Gastrocnemius medialis (tissue), 4 donors: Measurements from ENCODE around the gene DNAL1. TPM values are rescaled to one million over a fixed set of nuclear protein-coding genes. Genes with fewer than 3 reads are reported as not detected.

Experiments
- ATAC-seq, 2 donors: fragments of 150-250 bp; one replicate each; pipeline ENCODE4 v1.9.1; 2016
- DNase-seq, 2 donors: peaks; one replicate each; pipeline ENCODE4 v3.0.0-alpha.2; 2019
- H3K27ac ChIP-seq, 4 donors: fragments of 200-600 bp; sonication (generic); 1 replicate in 1 of 4; 2 replicates in 3 of 4; pipeline ENCODE4 v1.5.1; 2016 to 2018; ENCODE audit warnings: mild to moderate bottlenecking in 2 of 4, moderate library complexity in 1 of 4
- H3K27me3 ChIP-seq, 3 donors: fragments of 200-600 bp; sonication (generic) in 2 of 3; 1 replicate in 1 of 3; 2 replicates in 2 of 3; pipeline versions ENCODE4 v1.5.1 to v1.6.0; 2016 to 2019; ENCODE audit warnings: mild to moderate bottlenecking in 1 of 3, moderate library complexity in 1 of 3
- H3K36me3 ChIP-seq, 2 donors: fragments of 200-600 bp; sonication (generic) in 1 of 2; one replicate each; pipeline ENCODE4 v1.5.1; 2017 to 2018
- H3K4me1 ChIP-seq, 2 donors: fragments of 200-600 bp; sonication (generic) in 1 of 2; one replicate each; pipeline ENCODE4 v1.5.1; 2016 to 2017; ENCODE audit warnings: mild to moderate bottlenecking in 2 of 2
- H3K4me3 ChIP-seq, 4 donors: fragments of 200-600 bp; sonication (generic) in 3 of 4; 1 replicate in 1 of 4; 2 replicates in 3 of 4; pipeline ENCODE4 v1.5.1; 2016 to 2019; ENCODE audit warnings: mild to moderate bottlenecking in 2 of 4
- H3K9me3 ChIP-seq, 3 donors: fragments of 200-600 bp; sonication (generic) in 2 of 3; 1 replicate in 1 of 3; 2 replicates in 2 of 3; pipeline ENCODE4 v1.5.1; 2016 to 2019
- CTCF ChIP-seq, 5 experiments: fragments of 450-650 bp in 3 of 5; fragments of 200-600 bp in 2 of 5; sonication (generic) in 2 of 5; IDR thresholded peaks in 4 of 5; conservative IDR thresholded peaks in 1 of 5; 1 replicate in 4 of 5; 2 replicates in 1 of 5; pipeline ENCODE4 v1.5.1; 2016 to 2019; ENCODE audit warnings: antibody characterized with exemption in 5 of 5, mild to moderate bottlenecking in 3 of 5, moderate library complexity in 3 of 5
- POLR2A ChIP-seq, 2 donors: fragments of 450-650 bp; IDR thresholded peaks; one replicate each; pipeline ENCODE4 v1.6.1; 2017; ENCODE audit warnings: antibody characterized with exemption in 2 of 2, mild to moderate bottlenecking in 2 of 2, moderate library complexity in 2 of 2
- in situ Hi-C, 4 donors: fragments of 200-750 bp; cut with MboI; loops; one replicate each; pipeline versions ENCODE4 v1.15.0 to v1.8.0; 2017; ENCODE audit warnings: low sequenced_read_pairs in 4 of 4
- intact Hi-C: fragments of 100-400 bp; cut with DNase I; formaldehyde crosslinking; loops from one replicate; pipeline ENCODE4 v1.15.1; 2023; ENCODE audit warnings: low total_unique reads
- total RNA-seq, 4 donors: library from RNA; depleted of rRNA; stranded (reverse); fragments of >200 nt; gene quantifications; one replicate each; pipeline versions ENCODE4 v1.1.0 to v1.2.3, GENCODE V29; 2016

Gene DNAL1
- total RNA-seq, 4 donors from 2014 or later, result 6.4 to 8.2 (median 7.7) TPM

- Histone ChIP-seq H3K4me3 (no peak overlapping the region), H3K9me3 (no peaks in the 10 kb centered on the region), H3K36me3 (peaks cover 0 to 37% of the 10 kb centered on the region in 2 donors), H3K27me3 (no peaks in the 10 kb centered on the region), H3K27ac (peak overlapping the region; percentile 89 to 95 (median 93)), H3K4me1 (peaks cover 57 to 68% of the 10 kb centered on the region in 2 donors)
- intact Hi-C loops, result loop anchor here (5.0 to 10.0 kb wide), 3 partner anchors 161 to 359 kb away; partner anchors contain the start of genes ALDH6A1, COQ6, FAM161B and LIN52
- no peak for ATAC-seq
- TF ChIP-seq POLR2A (IDR thresholded peaks at IDR 0.05) (no peak), CTCF (IDR thresholded peaks at IDR 0.05 in 4 of 5, conservative IDR thresholded peaks at IDR 0.05 in 1 of 5) (no peak)
- in situ Hi-C loops, result loop anchor here in 2 of 4 donors (5.0 to 10.0 kb wide), 3 partner anchors 59 to 101 kb away; no protein-coding TSS in a partner anchor
- DNase-seq, result peak; percentile 39 to 70
Observed at GRCh38 chr14:73726025-73726961, 81.5 kb downstream of the DNAL1 start.

GRCh38 chr14:73727166-73727565 is 82.4 kb downstream of the DNAL1 start:
- in situ Hi-C loops (loop anchor here in 2 of 4 donors (5.0 to 10.0 kb wide), 3 partner anchors 58 to 100 kb away; no protein-coding TSS in a partner anchor), intact Hi-C loops (loop anchor here (5.0 to 10.0 kb wide), 3 partner anchors 160 to 358 kb away; partner anchors contain the start of genes ALDH6A1, COQ6, FAM161B and LIN52)
- Histone ChIP-seq H3K27ac (peak overlapping the region; percentile 89 to 95 (median 93)), H3K36me3 (peaks cover 0 to 29% of the 10 kb centered on the region in 2 donors), H3K4me3 (no peak overlapping the region), H3K9me3 (no peaks in the 10 kb centered on the region), H3K27me3 (no peaks in the 10 kb centered on the region), H3K4me1 (peaks cover 57 to 73% of the 10 kb centered on the region in 2 donors)
- no peak for TF ChIP-seq POLR2A (IDR thresholded peaks at IDR 0.05)
- no peak for TF ChIP-seq CTCF (IDR thresholded peaks at IDR 0.05 in 4 of 5, conservative IDR thresholded peaks at IDR 0.05 in 1 of 5)
- DNase-seq, result no peak
- ATAC-seq, result no peak

- H3K36me3 ChIP-seq, result peaks cover 0 to 23% of the 10 kb centered on the region in 2 donors
- peak overlapping the region; percentile 65 to 95 (median 90) for H3K27ac ChIP-seq
- H3K9me3 ChIP-seq, result no peaks in the 10 kb centered on the region
- intact Hi-C loops (loop anchor here (1.0 to 10.0 kb wide), 5 partner anchors 29 to 356 kb away; partner anchors contain the start of genes ALDH6A1, COQ6, FAM161B and LIN52), in situ Hi-C loops (loop anchor here in 2 of 4 donors (5.0 to 10.0 kb wide), 3 partner anchors 56 to 98 kb away; no protein-coding TSS in a partner anchor)
- TF ChIP-seq CTCF (IDR thresholded peaks at IDR 0.05 in 4 of 5, conservative IDR thresholded peaks at IDR 0.05 in 1 of 5) (peak; percentile 93 to 98 (median 96)), POLR2A (IDR thresholded peaks at IDR 0.05) (no peak)
- DNase-seq (peak; percentile 75 to 83), ATAC-seq (peak; percentile 26)
- no peaks in the 10 kb centered on the region for H3K27me3 ChIP-seq
- H3K4me3 ChIP-seq, result no peak overlapping the region
- H3K4me1 ChIP-seq, result peaks cover 43 to 58% of the 10 kb centered on the region in 2 donors
Observed at GRCh38 chr14:73728717-73729330, 84.0 kb downstream of the DNAL1 start.

- DNase-seq, result no peak
- intact Hi-C loops, result loop anchor here (5.0 to 10.0 kb wide), 3 partner anchors 158 to 355 kb away; partner anchors contain the start of genes ALDH6A1, COQ6, FAM161B and LIN52
- H3K4me1 ChIP-seq, result peaks cover 35 to 51% of the 10 kb centered on the region in 2 donors
- H3K27ac ChIP-seq, result peak overlapping the region; percentile 65 to 95 (median 90)
- peaks cover 0 to 29% of the 10 kb centered on the region in 2 donors for H3K36me3 ChIP-seq
- no peak for ATAC-seq
- H3K27me3 ChIP-seq, result no peaks in the 10 kb centered on the region
- in situ Hi-C loops, result loop anchor here (5.0 to 10.0 kb wide), 4 partner anchors 55 to 98 kb away; no protein-coding TSS in a partner anchor
- TF ChIP-seq POLR2A (IDR thresholded peaks at IDR 0.05) (no peak), CTCF (IDR thresholded peaks at IDR 0.05 in 4 of 5, conservative IDR thresholded peaks at IDR 0.05 in 1 of 5) (no peak)
- H3K4me3 ChIP-seq, result no peak overlapping the region
- no peaks in the 10 kb centered on the region for H3K9me3 ChIP-seq
Observed at GRCh38 chr14:73729556-73730265, 84.9 kb downstream of the DNAL1 start.
